ENCODE results near the gene RAB23.
A peak's percentile ranks its signal among the peaks of the same experiment; 100 is the strongest.

Gene RAB23

GRCh38 chr6:57198926-57199636 lies 23.0 kb downstream of the RAB23 start:
- no peak overlapping the region for H3K4me3 ChIP-seq (ENCODE audit: low read length)
- TF ChIP-seq CTCF (IDR thresholded peaks at IDR 0.05; ENCODE audit: insufficient read depth, low read depth, low read length, missing control alignments), result no peak

GRCh38 chr6:57195457-57195856 lies 26.6 kb downstream of the RAB23 start:
- no peak overlapping the region for H3K4me3 ChIP-seq (ENCODE audit: low read length)
- no peak for TF ChIP-seq CTCF (IDR thresholded peaks at IDR 0.05; ENCODE audit: insufficient read depth, low read depth, low read length, missing control alignments)
- DNase-seq (ENCODE audit: low read depth), result no peak

More at GRCh38 chr6:57198926-57199636, 23.0 kb downstream of the RAB23 start:
- no peak for DNase-seq (ENCODE audit: low read depth)

- DNase-seq (ENCODE audit: low read depth), result no peak
- H3K4me3 ChIP-seq (ENCODE audit: low read length), result no peak overlapping the region
- TF ChIP-seq CTCF (IDR thresholded peaks at IDR 0.05; ENCODE audit: insufficient read depth, low read depth, low read length, missing control alignments), result no peak
Measured at GRCh38 chr6:57193177-57193576, 28.9 kb downstream of the RAB23 start.

- DNase-seq (ENCODE audit: low read depth), result peak; percentile 22
- H3K4me3 ChIP-seq (ENCODE audit: low read length), result no peak overlapping the region
- TF ChIP-seq CTCF (IDR thresholded peaks at IDR 0.05; ENCODE audit: insufficient read depth, low read depth, low read length, missing control alignments), result peak; percentile 44
Measured at GRCh38 chr6:57190140-57190539, 32.0 kb downstream of the RAB23 start.

- DNase-seq (ENCODE audit: low read depth), result no peak
- no peak for TF ChIP-seq CTCF (IDR thresholded peaks at IDR 0.05; ENCODE audit: insufficient read depth, low read depth, low read length, missing control alignments)
- H3K4me3 ChIP-seq (ENCODE audit: low read length), result no peak overlapping the region
Measured at GRCh38 chr6:57183336-57183735, 38.8 kb downstream of the RAB23 start.

- no peak for DNase-seq (ENCODE audit: low read depth)
- no peak for TF ChIP-seq CTCF (IDR thresholded peaks at IDR 0.05; ENCODE audit: insufficient read depth, low read depth, low read length, missing control alignments)
- H3K4me3 ChIP-seq (ENCODE audit: low read length), result no peak overlapping the region
Measured at GRCh38 chr6:57182017-57182432, 40.1 kb downstream of the RAB23 start.

GRCh38 chr6:57180596-57180995 lies 41.5 kb downstream of the RAB23 start:
- no peak for DNase-seq (ENCODE audit: low read depth)
- TF ChIP-seq CTCF (IDR thresholded peaks at IDR 0.05; ENCODE audit: insufficient read depth, low read depth, low read length, missing control alignments), result no peak

More at GRCh38 chr6:57180596-57180995, 41.5 kb downstream of the RAB23 start:
- no peak overlapping the region for H3K4me3 ChIP-seq (ENCODE audit: low read length)
